ENCODE results near the gene RPL13A. TPM values are rescaled to one million over a fixed set of nuclear protein-coding genes. Genes with fewer than 3 reads are reported as not detected.
"Not testable (repeated sequence)": the region's sequence is repeated elsewhere in the genome, so short reads cannot be mapped to it uniquely, and the experiment has no call there.

Gene RPL13A
- total and polyA plus RNA-seq, 2 donors from 2014 or later: 2,090 to 3,309 TPM

- H3K36me3 ChIP-seq (ENCODE audit: control insufficient read depth in 2 of 3, insufficient read depth in 3 of 3, low read length in 3 of 3): peaks cover 0 to 2% (median 0%) of the 10 kb centered on the region in 3 donors
- H3K27ac ChIP-seq (ENCODE audit: low read depth in 2 of 2, low read length in 2 of 2): no peak overlapping the region
- no peak for FAIRE-seq
- H3K4me3 ChIP-seq (ENCODE audit: low read length in 3 of 3): no peak overlapping the region
- TF ChIP-seq CTCF (IDR thresholded peaks at IDR 0.05; ENCODE audit: borderline replicate concordance, extremely low read depth, insufficient read depth): no peak
- no peaks in the 10 kb centered on the region for H3K27me3 ChIP-seq (ENCODE audit: control insufficient read depth, insufficient read depth, low read length)
- H3K4me1 ChIP-seq (ENCODE audit: control insufficient read depth in 2 of 3, insufficient read depth in 2 of 3, low read depth in 1 of 3, low read length in 3 of 3): peaks cover 0 to 10% (median 0%) of the 10 kb centered on the region in 3 donors
- intact Hi-C loops (cut with DNase I): no loop called here
- H3K9ac ChIP-seq (ENCODE audit: low read length in 3 of 3): no peak overlapping the region
- DNase-seq: no peak
- H3K9me3 ChIP-seq (ENCODE audit: control insufficient read depth in 2 of 3, insufficient read depth in 1 of 3, low read length in 3 of 3): no peaks in the 10 kb centered on the region
Observed at GRCh38 chr19:49469828-49470614, 17.4 kb upstream of the RPL13A start.

- no peak for TF ChIP-seq CTCF (IDR thresholded peaks at IDR 0.05; ENCODE audit: borderline replicate concordance, extremely low read depth, insufficient read depth)
- Histone ChIP-seq H3K9ac (ENCODE audit: low read length in 3 of 3) (no peak overlapping the region), H3K27me3 (ENCODE audit: control insufficient read depth, insufficient read depth, low read length) (no peaks in the 10 kb centered on the region), H3K27ac (ENCODE audit: low read depth in 2 of 2, low read length in 2 of 2) (no peak overlapping the region), H3K4me3 (ENCODE audit: low read length in 3 of 3) (no peak overlapping the region), H3K9me3 (ENCODE audit: control insufficient read depth in 2 of 3, insufficient read depth in 1 of 3, low read length in 3 of 3) (no peaks in the 10 kb centered on the region), H3K4me1 (ENCODE audit: control insufficient read depth in 2 of 3, insufficient read depth in 2 of 3, low read depth in 1 of 3, low read length in 3 of 3) (peaks cover 0 to 10% (median 0%) of the 10 kb centered on the region in 3 donors), H3K36me3 (ENCODE audit: control insufficient read depth in 2 of 3, insufficient read depth in 3 of 3, low read length in 3 of 3) (no peaks in the 10 kb centered on the region)
- FAIRE-seq (no peak), DNase-seq (no peak)
- intact Hi-C loops (cut with DNase I): no loop called here
Observed at GRCh38 chr19:49470615-49470978, 16.8 kb upstream of the RPL13A start.

GRCh38 chr19:49472936-49473335 lies 14.5 kb upstream of the RPL13A start:
- DNase-seq: no peak
- Histone ChIP-seq H3K4me1 (ENCODE audit: control insufficient read depth in 2 of 3, insufficient read depth in 2 of 3, low read depth in 1 of 3, low read length in 3 of 3) (peaks cover 0 to 10% (median 0%) of the 10 kb centered on the region in 3 donors), H3K27me3 (ENCODE audit: control insufficient read depth, insufficient read depth, low read length) (no peaks in the 10 kb centered on the region), H3K36me3 (ENCODE audit: control insufficient read depth in 2 of 3, insufficient read depth in 3 of 3, low read length in 3 of 3) (no peaks in the 10 kb centered on the region), H3K9ac (ENCODE audit: low read length in 3 of 3) (no peak overlapping the region), H3K4me3 (ENCODE audit: low read length in 3 of 3) (no peak overlapping the region), H3K27ac (ENCODE audit: low read depth in 2 of 2, low read length in 2 of 2) (no peak overlapping the region), H3K9me3 (ENCODE audit: control insufficient read depth in 2 of 3, insufficient read depth in 1 of 3, low read length in 3 of 3) (no peaks in the 10 kb centered on the region)
- no peak for FAIRE-seq
- no peak for TF ChIP-seq CTCF (IDR thresholded peaks at IDR 0.05; ENCODE audit: borderline replicate concordance, extremely low read depth, insufficient read depth)
- intact Hi-C loops (cut with DNase I): no loop called here

GRCh38 chr19:49473501-49473867 lies 13.9 kb upstream of the RPL13A start:
- peak overlapping the region in 2 of 3 donors; percentile 39 to 75 for H3K4me3 ChIP-seq (ENCODE audit: low read length in 3 of 3)
- peaks cover 0 to 10% (median 0%) of the 10 kb centered on the region in 3 donors for H3K4me1 ChIP-seq (ENCODE audit: control insufficient read depth in 2 of 3, insufficient read depth in 2 of 3, low read depth in 1 of 3, low read length in 3 of 3)
- H3K36me3 ChIP-seq (ENCODE audit: control insufficient read depth in 2 of 3, insufficient read depth in 3 of 3, low read length in 3 of 3); DNase-seq; H3K27me3 ChIP-seq (ENCODE audit: control insufficient read depth, insufficient read depth, low read length); FAIRE-seq; H3K27ac ChIP-seq (ENCODE audit: low read depth in 2 of 2, low read length in 2 of 2); H3K9me3 ChIP-seq (ENCODE audit: control insufficient read depth in 2 of 3, insufficient read depth in 1 of 3, low read length in 3 of 3); intact Hi-C loops (cut with DNase I): not testable (repeated sequence)
- peak overlapping the region in 1 of 3 donors; percentile 86 for H3K9ac ChIP-seq (ENCODE audit: low read length in 3 of 3)
